Measurements from ENCODE around the gene C1QTNF5. TPM values are rescaled to one million over a fixed set of nuclear protein-coding genes. Genes with fewer than 3 reads are reported as not detected.

The C1QTNF5 gene
- total RNA-seq, 2 experiments from 2014 or later: not detected

Small RNA genes lying within 50 kb of the gene (microRNA-seq; reads per million reads assigned to microRNA genes)
- not detected for gene MIR6756 (ENCODE audit: borderline microRNAs expressed, borderline replicate concordance)

Other genes starting within 250 kb of the C1QTNF5 start
- 10 to 100 TPM; 51.1 to 52.2 TPM for gene DPAGT1, start 239.0 kb downstream of the C1QTNF5 start, total RNA-seq
- 10 to 100 TPM; 14.2 to 17.7 TPM for gene C2CD2L, start 233.5 kb downstream of the C1QTNF5 start, total RNA-seq
- 10 to 100 TPM; 23.9 to 26.5 TPM for gene HINFP, start 219.3 kb downstream of the C1QTNF5 start, total RNA-seq
- gene ABCG4, start 191.8 kb downstream of the C1QTNF5 start, total RNA-seq: not detected
- gene NLRX1, start 172.2 kb downstream of the C1QTNF5 start, total RNA-seq: 10 to 100 TPM; 20.1 to 21.3 TPM
- gene NHERF4, start 155.4 kb downstream of the C1QTNF5 start, total RNA-seq: under 1 TPM; 0.29 to 0.32 TPM
- gene CBL, start 134.5 kb downstream of the C1QTNF5 start, total RNA-seq: 10 to 100 TPM; 27.0 to 27.5 TPM
- gene MCAM, start 23.8 kb downstream of the C1QTNF5 start, total RNA-seq: 1 to 10 TPM; 8.0 to 8.3 TPM
- gene RNF26, start 6.4 kb downstream of the C1QTNF5 start, total RNA-seq: 10 to 100 TPM; 30.2 to 31.9 TPM
- gene MFRP, start 5.8 kb upstream of the C1QTNF5 start, total RNA-seq: not detected
- gene USP2, start 40.8 kb upstream of the C1QTNF5 start, total RNA-seq: under 1 TPM; 0.61 to 0.96 TPM
- under 1 TPM; 0.18 to 0.40 TPM for gene THY1, start 82.3 kb upstream of the C1QTNF5 start, total RNA-seq

All from activated CD8-positive, alpha-beta T cell treated with anti-CD3 and anti-CD28 coated beads for 36 hours (primary cell).